Common myeloid progenitor, CD34-positive (primary cell): Measurements from ENCODE around the gene FHIT.

Experiments
- CTCF ChIA-PET: fragments of 350-600 bp; sonication (Branson Sonifier 250); formaldehyde crosslinking; loops from one replicate; lab custom pipeline; 2021; ENCODE audit warnings: antibody characterized with exemption; lab: Charles Lee
- POLR2A ChIA-PET: fragments of 350-600 bp; sonication (Branson Sonifier 250); formaldehyde crosslinking; loops from one replicate; lab custom pipeline; 2021; ENCODE audit warnings: antibody characterized with exemption; lab: Charles Lee
- DNase-seq, 3 donors: peaks; one replicate each; pipeline versions ENCODE4 v3.0.0 to v3.0.0-alpha.2; 2013
- H3K27ac ChIP-seq, 2 experiments: 1 replicate in 1 of 2; 2 replicates in 1 of 2; pipeline ENCODE4 v1.7.0; 2013; ENCODE audit warnings: inconsistent platforms in 2 of 2, low read length in 2 of 2, mild to moderate bottlenecking in 2 of 2, low read depth in 1 of 2, moderate library complexity in 1 of 2; ENCODE audit not compliant: severe bottlenecking in 2 of 2, insufficient read depth in 1 of 2, poor library complexity in 1 of 2
- H3K27me3 ChIP-seq, 5 experiments: replicated peaks in 2 of 5; 1 replicate in 3 of 5; 2 replicates in 2 of 5; pipeline versions ENCODE4 v1.6.1 to v1.7.0; 2013; ENCODE audit warnings: low read length in 4 of 5, mild to moderate bottlenecking in 2 of 5, moderate library complexity in 2 of 5, inconsistent platforms in 1 of 5; ENCODE audit not compliant: insufficient read depth in 5 of 5, control insufficient read depth in 4 of 5
- H3K36me3 ChIP-seq, 4 experiments: 1 replicate in 2 of 4; 2 replicates in 2 of 4; pipeline versions ENCODE4 v1.6.1 to v1.7.0; 2013; ENCODE audit warnings: low read length in 3 of 4, control low read depth in 1 of 4, mild to moderate bottlenecking in 1 of 4; ENCODE audit not compliant: control insufficient read depth in 4 of 4, insufficient read depth in 4 of 4
- H3K4me1 ChIP-seq, 4 experiments: 1 replicate in 3 of 4; 2 replicates in 1 of 4; pipeline versions ENCODE4 v1.6.1 to v1.7.1; 2013; ENCODE audit warnings: low read length in 3 of 4, mild to moderate bottlenecking in 3 of 4, control low read depth in 1 of 4, inconsistent platforms in 1 of 4, moderate library complexity in 1 of 4; ENCODE audit not compliant: control insufficient read depth in 4 of 4, insufficient read depth in 4 of 4; ENCODE audit errors: control extremely low read depth in 1 of 4
- H3K4me3 ChIP-seq, 7 experiments: 1 replicate in 4 of 7; 2 replicates in 3 of 7; pipeline versions ENCODE4 v1.5.1 to v1.7.0; 2013; ENCODE audit warnings: mild to moderate bottlenecking in 7 of 7, low read length in 6 of 7, moderate library complexity in 6 of 7, inconsistent platforms in 2 of 7, low read depth in 2 of 7, control low read depth in 1 of 7; ENCODE audit not compliant: insufficient read depth in 4 of 7, control insufficient read depth in 1 of 7; ENCODE audit errors: extremely low read depth in 1 of 7
- H3K9me3 ChIP-seq, 5 experiments: 1 replicate in 4 of 5; 2 replicates in 1 of 5; pipeline versions ENCODE4 v1.6.1 to v1.7.1; 2013; ENCODE audit warnings: low read length in 4 of 5, mild to moderate bottlenecking in 2 of 5, inconsistent platforms in 1 of 5, low read depth in 1 of 5, moderate library complexity in 1 of 5; ENCODE audit not compliant: control insufficient read depth in 4 of 5, insufficient read depth in 2 of 5; ENCODE audit errors: control extremely low read depth in 1 of 5
- WGBS: methylation state at CpG from one replicate; pipeline ENCODE4 v1.1.5; 2013; ENCODE audit not compliant: insufficient coverage; 5-methylcytosine and 5-hydroxymethylcytosine counted together

Gene FHIT

GRCh38 chr3:60809857-60810610 is 441.2 kb downstream of the FHIT start:
- H3K27me3 ChIP-seq = no peaks in the 10 kb centered on the region
- H3K4me1 ChIP-seq = no peaks in the 10 kb centered on the region
- POLR2A ChIA-PET = no interaction called here
- WGBS = 100% methylated on average over 2 of the region's 4 CpGs
- H3K27ac ChIP-seq = no peak overlapping the region
- CTCF ChIA-PET = no interaction called here
- H3K36me3 ChIP-seq = no peaks in the 10 kb centered on the region
- DNase-seq = no peak
- no peak overlapping the region for H3K4me3 ChIP-seq
- no peaks in the 10 kb centered on the region for H3K9me3 ChIP-seq

DNA sequence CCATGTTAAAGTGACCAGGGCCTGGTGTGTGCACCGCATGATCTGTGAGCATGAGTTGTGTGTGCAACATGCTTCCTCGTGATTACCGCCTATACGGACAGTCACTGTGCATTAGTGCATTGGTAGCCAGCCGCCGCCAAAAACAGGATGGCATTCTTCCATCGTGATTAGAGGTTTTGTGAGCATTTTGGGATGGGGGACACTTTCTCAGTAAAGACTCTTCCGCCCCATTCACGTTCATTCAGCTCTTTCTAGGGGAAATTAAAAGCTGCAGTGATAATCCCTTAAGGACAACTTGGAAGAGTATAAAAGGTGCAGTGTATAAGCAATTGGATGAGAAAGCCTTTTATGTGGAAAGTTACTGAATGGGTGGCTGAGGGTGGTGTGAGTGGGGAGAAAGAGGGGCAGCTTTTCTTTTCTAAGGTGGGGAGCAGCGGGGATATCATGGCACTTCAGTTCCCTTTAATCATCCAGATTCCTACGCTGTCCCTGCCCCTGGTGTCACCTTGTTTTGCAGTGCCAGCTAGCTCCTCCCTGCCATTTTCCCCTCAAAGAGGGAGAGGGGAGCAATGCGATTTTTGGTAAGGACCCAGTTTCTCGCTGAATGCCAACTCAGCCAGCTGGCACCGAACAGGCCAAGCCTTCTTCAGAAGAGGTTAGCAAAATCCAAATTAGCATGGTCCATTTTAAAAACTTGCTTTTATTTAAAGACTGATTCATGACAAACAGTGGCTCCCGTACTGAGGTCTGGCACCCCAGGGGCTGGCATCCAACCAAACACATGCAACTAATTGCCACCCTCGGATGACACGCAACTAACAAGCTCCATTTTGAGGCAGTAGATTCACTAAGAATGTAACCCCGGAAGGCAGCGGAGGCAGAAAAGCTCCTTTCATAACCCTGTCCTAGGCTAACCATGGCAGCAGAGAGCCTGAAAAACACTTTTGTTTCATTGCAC is 447.8 kb downstream of the FHIT start:
- Histone ChIP-seq H3K27me3 (no peaks in the 10 kb centered on the region), H3K27ac (no peak overlapping the region), H3K9me3 (no peaks in the 10 kb centered on the region), H3K4me1 (no peaks in the 10 kb centered on the region), H3K4me3 (no peak overlapping the region), H3K36me3 (no peaks in the 10 kb centered on the region)
- 98% methylated on average over 17 of the region's 19 CpGs for WGBS
- ChIA-PET CTCF (interaction anchor here (0.7 kb wide), 1 partner anchor 745 kb away, joined by 3 read pairs; no protein-coding TSS in a partner anchor), POLR2A (no interaction called here)
- no peak for DNase-seq

GRCh38 chr3:60801307-60801706 is 449.9 kb downstream of the FHIT start:
- no peaks in the 10 kb centered on the region for H3K4me1 ChIP-seq
- H3K36me3 ChIP-seq = no peaks in the 10 kb centered on the region
- POLR2A ChIA-PET = no interaction called here
- no peaks in the 10 kb centered on the region for H3K9me3 ChIP-seq
- DNase-seq = no peak
- no peak overlapping the region for H3K27ac ChIP-seq
- no CpG with 5 or more reads among the region's 2 CpGs for WGBS
- H3K27me3 ChIP-seq = no peaks in the 10 kb centered on the region
- no peak overlapping the region for H3K4me3 ChIP-seq
- CTCF ChIA-PET = no interaction called here

GRCh38 chr3:60798456-60798855 is 452.8 kb downstream of the FHIT start:
- ChIA-PET POLR2A (no interaction called here), CTCF (no interaction called here)
- no peaks in the 10 kb centered on the region for H3K36me3 ChIP-seq
- H3K27me3 ChIP-seq = no peaks in the 10 kb centered on the region
- no peaks in the 10 kb centered on the region for H3K9me3 ChIP-seq
- no peak for DNase-seq
- H3K27ac ChIP-seq = no peak overlapping the region
- H3K4me1 ChIP-seq = no peaks in the 10 kb centered on the region
- no peak overlapping the region for H3K4me3 ChIP-seq

DNA sequence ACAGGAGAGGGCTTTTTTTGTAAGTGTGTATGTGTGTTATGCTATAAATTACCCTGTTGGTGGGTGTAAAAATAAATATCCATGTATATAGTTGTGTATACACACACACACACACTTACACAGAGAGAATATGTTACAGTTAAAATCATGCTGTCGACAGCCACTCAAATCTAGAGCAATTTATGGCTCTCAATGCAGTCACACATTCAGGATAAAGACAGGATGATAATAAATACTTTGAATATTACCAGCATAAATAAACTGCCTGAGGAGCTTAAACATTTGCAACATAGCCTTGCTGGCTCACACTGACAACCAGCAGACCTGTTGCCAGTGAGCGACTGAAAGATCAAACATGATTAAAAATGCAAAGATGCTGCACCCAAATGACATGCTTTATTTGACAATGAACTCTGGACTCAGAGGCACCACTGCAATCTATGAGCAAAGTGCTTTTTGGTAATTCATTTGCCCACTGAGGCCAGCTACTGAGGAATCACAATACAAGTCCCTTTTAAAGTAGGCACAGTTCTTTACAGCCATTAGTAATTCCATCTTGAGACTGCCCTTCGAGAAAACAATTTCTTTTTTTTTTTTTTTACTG is 458.9 kb downstream of the FHIT start:
- no peak overlapping the region for H3K27ac ChIP-seq
- no peak for DNase-seq
- no peaks in the 10 kb centered on the region for H3K27me3 ChIP-seq
- H3K4me1 ChIP-seq = no peaks in the 10 kb centered on the region
- H3K4me3 ChIP-seq = no peak overlapping the region
- ChIA-PET POLR2A (no interaction called here), CTCF (no interaction called here)
- H3K36me3 ChIP-seq = no peaks in the 10 kb centered on the region
- 100% methylated on average over 1 of the region's 3 CpGs for WGBS
- no peaks in the 10 kb centered on the region for H3K9me3 ChIP-seq

DNA sequence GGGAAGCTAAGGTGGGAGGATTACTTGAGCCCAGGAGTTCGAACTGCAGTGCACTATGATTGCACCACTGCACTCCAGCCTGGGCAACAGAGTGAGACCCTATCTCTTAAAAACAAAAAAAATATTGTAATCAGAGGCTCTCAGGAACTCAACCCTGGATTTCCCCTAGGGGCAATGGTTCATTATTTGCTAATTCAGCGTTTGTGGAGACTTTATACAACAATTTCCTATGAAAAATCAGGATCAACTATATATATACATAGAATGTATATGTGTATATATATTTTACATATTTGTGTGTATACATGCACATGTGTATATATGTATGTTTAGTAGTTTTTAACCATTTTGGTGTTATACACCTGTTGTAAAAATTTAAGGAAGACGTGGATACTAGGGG is 463.1 kb downstream of the FHIT start:
- Histone ChIP-seq H3K4me3 (no peak overlapping the region), H3K27me3 (no peaks in the 10 kb centered on the region), H3K36me3 (no peaks in the 10 kb centered on the region), H3K9me3 (peaks cover 0 to 1% (median 0%) of the 10 kb centered on the region in 5 experiments), H3K4me1 (no peaks in the 10 kb centered on the region), H3K27ac (no peak overlapping the region)
- ChIA-PET POLR2A (no interaction called here), CTCF (no interaction called here)
- 100% methylated on average over 1 of the region's 3 CpGs for WGBS
- no peak for DNase-seq

GRCh38 chr3:60781935-60782334 is 469.3 kb downstream of the FHIT start:
- Histone ChIP-seq H3K4me1 (no peaks in the 10 kb centered on the region), H3K4me3 (no peak overlapping the region), H3K27me3 (no peaks in the 10 kb centered on the region), H3K9me3 (peaks cover 0 to 20% (median 12%) of the 10 kb centered on the region in 5 experiments), H3K36me3 (no peaks in the 10 kb centered on the region), H3K27ac (no peak overlapping the region)
- ChIA-PET POLR2A (no interaction called here), CTCF (no interaction called here)
- no CpG with 5 or more reads among the region's 1 CpG for WGBS
- DNase-seq = no peak
